HG02943 (cell line): Measurements from ENCODE around the gene PRRT1B.

ENCODE experiments used
- ATAC-seq: cut with Tn5 transposase; IDR thresholded peaks from one replicate; pipeline ENCODE4 v1.9.1; 2021; ENCODE audit warnings: mild to moderate bottlenecking, low read depth, moderate library complexity; ENCODE audit not compliant: unreplicated experiment

The PRRT1B gene

DNA sequence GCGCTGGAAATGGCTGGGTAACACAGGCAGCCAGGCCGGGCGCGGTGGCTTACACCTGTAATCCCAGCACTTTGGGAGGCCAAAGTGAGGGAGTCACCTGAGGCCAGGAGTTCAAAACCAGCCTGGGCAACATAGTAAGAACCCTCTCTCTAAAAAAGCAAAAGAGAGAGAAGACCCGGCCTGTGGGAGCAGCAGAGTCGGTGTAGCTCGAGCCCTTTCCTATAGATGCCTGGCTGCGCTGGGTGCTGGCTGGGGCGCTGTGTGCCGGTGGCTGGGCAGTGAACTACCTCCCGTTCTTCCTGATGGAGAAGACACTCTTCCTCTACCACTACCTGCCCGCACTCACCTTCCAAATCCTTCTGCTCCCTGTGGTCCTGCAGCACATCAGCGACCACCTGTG, 23.5 kb upstream of the PRRT1B start:
- ATAC-seq = no peak

GRCh38 chr9:131522257-131523085, 22.9 kb upstream of the PRRT1B start:
- no peak for ATAC-seq

DNA sequence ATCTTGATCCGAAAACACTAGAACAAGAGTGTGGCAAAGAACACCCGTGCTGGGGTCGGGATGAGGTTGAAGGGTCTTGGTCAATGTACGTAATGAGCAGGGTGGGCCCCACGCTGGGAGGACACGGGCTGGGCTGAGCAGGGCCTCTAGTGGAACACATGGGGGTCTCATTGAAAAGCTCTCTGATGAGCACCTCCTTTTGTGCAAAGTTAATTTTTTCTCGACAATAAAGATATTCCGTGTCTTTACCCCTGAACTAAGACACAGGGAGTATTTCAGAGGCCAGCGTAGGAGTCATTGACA, 22.3 kb upstream of the PRRT1B start:
- ATAC-seq = no peak

DNA sequence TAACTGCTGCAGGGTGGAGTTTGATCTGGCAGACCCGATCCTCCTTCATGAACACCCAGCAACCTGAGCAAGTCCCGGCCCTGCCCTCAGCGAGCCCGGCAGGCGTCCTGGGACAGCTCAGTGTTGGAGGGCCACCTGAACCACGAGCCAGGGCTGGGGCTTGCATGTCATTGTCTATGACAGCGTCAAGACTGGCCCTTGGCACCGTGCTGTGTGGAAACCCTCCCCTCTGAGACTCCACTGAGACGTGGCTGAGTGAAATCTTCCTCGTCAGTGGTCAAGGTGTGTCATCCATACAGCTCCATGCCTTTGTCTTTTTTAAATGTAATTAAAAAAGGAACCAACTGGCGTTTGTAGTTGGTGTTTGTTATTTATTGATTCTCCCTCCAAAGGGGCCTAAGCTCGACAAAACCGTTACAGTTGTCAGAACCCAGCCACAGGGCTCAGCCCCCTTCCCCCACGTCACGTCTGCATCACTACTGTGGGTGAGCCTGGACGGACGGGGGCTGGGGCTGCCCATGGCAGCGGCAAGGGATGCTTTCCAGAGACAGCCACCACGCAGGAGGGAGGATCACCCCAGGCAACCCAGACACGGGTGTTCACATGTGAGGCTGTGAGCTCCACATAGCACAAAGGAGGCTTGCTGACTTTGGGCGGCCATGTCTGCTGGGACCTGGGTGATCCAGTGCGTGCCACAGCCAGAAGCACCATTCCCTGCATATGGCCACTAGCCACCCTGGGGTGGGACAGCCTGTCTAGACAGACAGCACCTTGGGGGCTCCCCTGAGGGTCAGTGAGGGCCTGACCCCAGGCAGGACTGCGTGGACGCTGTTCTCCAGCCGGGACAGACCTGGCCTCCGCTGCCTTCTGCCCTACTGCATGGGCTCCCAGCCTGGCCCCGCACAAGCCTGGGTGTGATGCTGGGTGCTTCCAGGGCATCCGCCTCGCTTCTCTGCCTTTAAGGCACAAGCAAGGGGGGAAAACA, 21.6 kb upstream of the PRRT1B start:
- no peak for ATAC-seq

- ATAC-seq = no peak
Observed at GRCh38 chr9:131524665-131525315, 20.5 kb upstream of the PRRT1B start.

DNA sequence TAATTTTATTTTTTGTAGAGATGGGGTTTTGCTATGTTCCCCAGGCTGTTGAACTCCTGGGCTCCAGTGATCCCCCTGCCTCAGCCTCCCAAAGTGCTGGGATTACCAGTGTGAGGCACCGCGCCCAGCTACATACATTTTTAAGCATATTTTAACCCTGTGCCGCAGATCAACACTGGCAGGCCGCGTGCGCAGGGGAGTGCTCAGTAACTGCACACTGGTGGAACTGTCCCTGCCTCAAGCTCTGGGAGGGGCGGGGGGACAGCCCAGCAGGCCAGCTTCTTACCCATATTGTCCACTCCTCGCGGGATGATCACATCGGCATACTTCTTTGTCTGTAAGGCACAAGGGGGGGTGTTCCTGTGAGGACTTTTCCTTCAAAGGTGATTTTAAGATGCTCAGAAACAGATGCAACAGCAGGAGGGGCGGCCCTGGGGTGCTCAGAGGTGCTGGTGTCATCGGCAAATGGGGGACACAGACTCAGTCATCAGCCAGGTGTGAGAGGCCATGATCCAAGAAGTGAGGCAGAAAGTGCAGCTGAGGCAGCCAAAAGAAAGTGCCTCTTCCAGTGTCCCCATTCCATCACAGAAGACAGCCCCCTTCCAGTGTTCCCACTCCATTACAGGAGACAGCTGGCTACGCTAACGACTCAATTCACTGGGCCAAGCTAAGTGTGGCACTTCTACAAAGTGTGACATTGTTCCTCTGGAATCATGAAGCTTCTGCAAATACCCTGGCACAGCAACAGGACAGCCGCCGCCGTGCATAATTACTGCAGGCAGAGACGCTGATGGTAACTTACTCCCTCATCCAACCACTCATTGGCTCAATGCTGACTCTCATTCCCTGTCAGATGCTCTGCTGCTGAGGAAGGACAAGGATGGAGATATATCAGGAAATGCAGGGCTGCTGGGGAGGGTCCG, 19.4 kb upstream of the PRRT1B start:
- ATAC-seq = no peak

DNA sequence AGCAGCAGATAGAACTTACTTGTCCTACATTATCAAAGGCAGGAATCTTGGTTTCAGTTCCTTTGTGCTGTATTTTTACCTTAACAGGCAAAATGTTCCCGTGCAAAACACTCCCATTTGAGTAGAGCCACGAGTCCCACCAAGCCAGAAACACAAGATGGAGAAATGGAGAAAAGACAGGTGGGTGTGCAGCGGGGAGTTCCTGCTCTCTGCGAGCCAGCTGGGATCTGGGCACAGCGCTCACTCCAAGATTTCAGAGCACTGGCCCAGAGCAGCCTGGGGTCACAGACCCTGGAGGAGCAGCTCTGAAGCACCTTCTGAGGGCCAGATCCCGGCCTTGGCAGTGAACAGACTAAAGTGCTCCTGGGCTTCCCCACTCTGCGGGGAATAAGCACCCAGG, 17.1 kb upstream of the PRRT1B start:
- ATAC-seq = no peak

- no peak for ATAC-seq
Observed at GRCh38 chr9:131528886-131529505, 16.3 kb upstream of the PRRT1B start.

GRCh38 chr9:131529597-131530545, 15.5 kb upstream of the PRRT1B start:
- no peak for ATAC-seq

DNA sequence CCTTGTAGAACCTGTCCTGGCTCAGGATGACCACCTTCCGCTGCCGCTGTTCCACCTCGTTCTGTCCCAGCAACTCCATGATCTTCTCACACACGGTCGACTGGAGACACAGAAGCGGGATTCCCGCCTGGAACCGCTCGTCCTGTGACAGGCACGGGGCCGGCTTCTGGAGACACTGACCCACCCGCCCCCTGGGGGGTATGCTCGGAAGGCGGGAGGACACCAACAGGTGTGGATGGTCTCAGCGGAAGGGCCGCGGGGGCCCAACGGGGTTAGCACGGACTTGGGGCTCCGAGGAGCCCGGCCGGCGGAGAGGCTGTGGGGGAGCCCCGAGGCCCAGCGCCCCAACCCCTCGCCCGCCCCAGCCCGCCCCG, 14.8 kb upstream of the PRRT1B start:
- ATAC-seq = no peak

DNA sequence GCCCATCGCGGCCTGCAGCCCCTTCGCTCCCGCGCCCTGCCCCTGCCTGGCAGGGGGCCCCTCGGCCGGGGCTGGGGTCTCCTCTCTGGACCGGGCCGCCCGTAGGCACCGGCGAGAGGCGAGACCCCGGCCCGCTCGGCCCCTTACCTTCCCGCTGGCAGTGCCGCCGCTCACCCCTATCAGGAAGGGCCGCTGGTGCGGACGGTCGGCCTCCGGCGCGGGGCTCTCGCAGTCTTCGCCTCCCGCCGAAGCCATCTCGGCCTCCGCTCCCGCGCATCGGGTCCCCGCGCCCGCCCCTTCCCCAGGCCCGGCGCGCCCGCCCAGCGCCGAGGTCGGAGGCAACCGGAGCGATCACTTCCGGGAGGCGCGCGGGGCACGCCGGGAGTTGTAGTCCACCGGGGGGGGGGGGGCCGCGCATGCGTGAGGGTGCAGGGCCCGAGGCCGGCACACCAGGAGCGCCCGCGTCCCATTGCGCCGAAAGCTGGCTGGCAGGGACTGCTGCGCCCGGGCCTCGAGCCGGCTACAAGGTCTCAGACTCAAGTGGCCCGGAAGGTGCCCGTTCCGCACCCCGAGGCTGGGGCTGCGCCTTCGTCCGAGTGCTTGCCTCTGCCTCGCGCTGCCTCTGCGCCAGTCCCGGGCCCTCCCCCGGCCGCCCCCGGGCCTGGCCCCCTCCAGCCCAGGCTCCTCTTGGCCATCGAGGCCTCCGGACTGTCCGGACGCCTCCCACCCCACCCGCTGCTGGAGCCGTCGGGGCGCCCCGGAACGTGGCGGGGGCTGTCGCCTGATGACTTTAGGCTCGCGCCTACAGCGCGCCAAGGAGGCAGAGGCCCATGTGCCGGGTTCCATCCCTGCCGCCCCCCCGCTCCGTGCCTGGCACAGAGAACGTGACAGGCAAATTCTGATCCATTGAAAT, 14.1 kb upstream of the PRRT1B start, which contains the start of gene UCK1:
UCK1 (minus strand) TSS at position 344 of the 913 bp plus-strand sequence; CDS start at position 255, 89 bp downstream.
- no peak for ATAC-seq

DNA sequence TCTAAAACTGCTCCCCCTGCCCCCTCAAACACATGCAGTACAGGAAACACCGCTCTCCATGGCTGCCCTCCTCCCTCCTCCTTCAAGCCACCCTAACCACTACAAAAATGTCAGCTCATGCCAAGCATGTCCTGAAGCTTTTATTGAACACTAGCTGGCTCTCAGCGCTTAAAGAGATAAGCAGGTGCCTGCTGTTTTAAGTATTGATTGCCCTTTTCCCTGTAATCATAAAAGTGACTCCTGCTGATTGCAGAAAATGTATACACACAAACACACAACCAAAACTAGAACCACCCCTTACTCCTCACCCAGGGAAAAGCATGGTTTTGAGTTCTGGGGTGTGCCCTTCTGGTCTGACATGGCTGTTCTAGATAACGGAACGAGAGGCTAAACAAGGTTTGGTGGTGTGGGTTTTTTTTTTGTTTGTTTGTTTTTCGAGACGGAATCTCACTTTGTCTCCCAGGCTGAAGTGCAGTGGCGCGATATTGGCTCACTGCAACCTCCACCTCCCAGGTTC, 10.5 kb upstream of the PRRT1B start:
- no peak for ATAC-seq

- no peak for ATAC-seq
Observed at GRCh38 chr9:131537946-131538345, 7.4 kb upstream of the PRRT1B start.

DNA sequence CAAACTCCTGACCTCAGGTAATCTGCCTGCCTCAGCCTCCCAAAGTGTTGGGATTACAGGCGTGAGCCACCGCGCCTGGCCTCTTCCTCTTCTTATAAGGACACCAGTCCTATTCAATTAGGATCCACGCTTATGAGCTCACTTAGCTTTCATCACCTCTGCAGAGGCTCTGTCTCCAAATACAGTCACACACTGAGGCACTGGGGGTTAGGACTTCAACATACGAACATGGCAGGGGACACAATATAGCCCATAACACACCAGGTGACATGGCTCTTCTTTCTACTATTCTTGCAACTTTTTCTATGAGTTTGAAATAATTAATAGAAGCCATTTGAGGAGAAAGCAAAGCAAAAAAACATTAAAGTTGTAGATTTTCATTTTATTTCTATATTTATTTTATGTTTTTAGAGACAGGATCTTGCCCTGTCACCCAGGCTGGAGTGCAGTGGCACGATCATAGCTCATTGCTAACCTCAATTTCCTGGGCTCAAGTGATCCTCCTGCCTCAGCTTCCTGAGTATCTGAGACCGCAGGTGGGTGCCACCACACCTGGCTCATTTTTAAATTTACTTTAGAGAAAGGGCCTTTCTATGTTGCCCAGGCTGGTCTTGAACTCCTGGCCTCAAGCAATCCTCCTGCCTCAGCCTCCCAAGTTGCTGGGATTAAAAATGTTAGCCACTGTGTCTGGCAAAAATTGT, 6.0 kb upstream of the PRRT1B start:
- no peak for ATAC-seq

DNA sequence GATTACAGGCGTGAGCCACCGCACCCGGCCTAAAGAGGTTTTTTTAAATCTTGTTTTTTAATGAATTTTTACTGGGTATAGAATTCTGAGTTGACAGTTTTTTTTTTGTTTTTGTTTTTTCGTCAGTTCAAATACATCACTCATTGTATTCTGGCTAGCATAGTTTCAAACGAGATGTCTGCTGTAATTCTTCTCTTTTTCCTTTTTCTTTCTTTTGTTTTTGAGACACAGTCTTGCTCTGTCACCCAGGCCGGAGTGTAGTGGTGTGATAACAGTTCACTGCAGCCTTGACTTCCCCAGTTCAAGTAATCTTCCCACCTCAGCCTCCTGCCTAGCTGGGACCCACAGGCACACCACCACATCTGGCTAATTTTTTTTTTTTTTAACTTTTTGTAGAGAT, 2.2 kb upstream of the PRRT1B start:
- no peak for ATAC-seq

GRCh38 chr9:131545786-131546335, 538 bp downstream of the PRRT1B start:
- no peak for ATAC-seq
